Uterus (tissue), 2 donors: ENCODE results near the gene HDAC4.

Experiments used
- POLR2A ChIP-seq, 2 donors: fragments of 450-650 bp; IDR thresholded peaks; one replicate each; pipeline ENCODE4 v1.6.1; 2016; ENCODE audit warnings: antibody characterized with exemption in 2 of 2, mild to moderate bottlenecking in 1 of 2, moderate library complexity in 1 of 2
- TF ChIP-seq, protein P1 (sequence below), 4 experiments: fragments of 200-600 bp in 2 of 4; fragments of 450-650 bp in 2 of 4; sonication (generic) in 2 of 4; IDR thresholded peaks; one replicate each; pipeline ENCODE4 v1.5.1; 2016 to 2019; ENCODE audit warnings: antibody characterized with exemption in 4 of 4, mild to moderate bottlenecking in 2 of 4, moderate library complexity in 1 of 4

DNA sequence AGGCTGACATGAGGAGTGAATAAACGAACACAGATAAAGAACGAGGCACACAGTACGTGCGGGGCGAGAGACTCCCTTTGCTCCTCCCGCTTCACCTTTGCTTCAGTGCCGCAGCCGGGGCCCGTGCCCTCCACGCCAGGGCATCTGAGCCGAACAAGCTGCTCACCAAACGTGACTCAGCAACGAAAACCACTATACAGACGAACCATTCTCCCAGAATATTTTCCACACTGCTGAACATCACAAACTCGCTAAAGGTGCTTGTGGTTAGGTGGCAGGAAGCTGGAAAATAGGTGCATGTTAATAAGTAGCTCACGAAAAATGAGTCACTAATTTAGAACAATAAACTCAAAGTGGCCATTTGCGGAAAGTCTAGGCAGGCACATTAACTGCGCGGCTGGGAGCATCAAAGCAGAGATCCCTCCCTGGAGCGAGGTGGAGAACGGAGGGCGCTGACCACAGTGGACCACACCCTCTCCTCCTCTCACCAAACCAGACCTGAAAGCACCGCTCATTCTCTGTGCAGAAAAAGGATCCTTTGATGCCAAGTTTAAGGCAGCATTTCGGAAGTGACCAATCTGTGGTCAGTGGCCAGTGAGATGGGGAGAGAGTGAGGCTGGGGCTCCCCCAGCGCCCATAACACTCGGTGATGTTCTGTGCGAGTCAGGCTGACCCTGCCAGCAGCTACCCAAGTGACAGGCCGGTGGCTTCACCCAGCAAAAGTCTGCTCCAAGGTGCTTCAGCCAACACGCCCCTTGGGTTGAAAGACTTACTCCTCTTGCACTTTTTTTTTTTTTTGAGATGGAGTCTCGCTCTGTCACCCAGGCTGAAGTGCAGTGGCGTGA is 153.2 kb downstream of the HDAC4 start:
- TF ChIP-seq, protein P1, sequence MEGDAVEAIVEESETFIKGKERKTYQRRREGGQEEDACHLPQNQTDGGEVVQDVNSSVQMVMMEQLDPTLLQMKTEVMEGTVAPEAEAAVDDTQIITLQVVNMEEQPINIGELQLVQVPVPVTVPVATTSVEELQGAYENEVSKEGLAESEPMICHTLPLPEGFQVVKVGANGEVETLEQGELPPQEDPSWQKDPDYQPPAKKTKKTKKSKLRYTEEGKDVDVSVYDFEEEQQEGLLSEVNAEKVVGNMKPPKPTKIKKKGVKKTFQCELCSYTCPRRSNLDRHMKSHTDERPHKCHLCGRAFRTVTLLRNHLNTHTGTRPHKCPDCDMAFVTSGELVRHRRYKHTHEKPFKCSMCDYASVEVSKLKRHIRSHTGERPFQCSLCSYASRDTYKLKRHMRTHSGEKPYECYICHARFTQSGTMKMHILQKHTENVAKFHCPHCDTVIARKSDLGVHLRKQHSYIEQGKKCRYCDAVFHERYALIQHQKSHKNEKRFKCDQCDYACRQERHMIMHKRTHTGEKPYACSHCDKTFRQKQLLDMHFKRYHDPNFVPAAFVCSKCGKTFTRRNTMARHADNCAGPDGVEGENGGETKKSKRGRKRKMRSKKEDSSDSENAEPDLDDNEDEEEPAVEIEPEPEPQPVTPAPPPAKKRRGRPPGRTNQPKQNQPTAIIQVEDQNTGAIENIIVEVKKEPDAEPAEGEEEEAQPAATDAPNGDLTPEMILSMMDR (IDR thresholded peaks at IDR 0.05) = no peak
- no peak for TF ChIP-seq POLR2A (IDR thresholded peaks at IDR 0.05)
